SU-DHL-6 (cell line): ENCODE data around the gene HERC4.

Experiments
- EZH2phosphoT487 ChIP-seq: fragments of 200-600 bp; sonication (generic), shearing (Covaris generic); conservative IDR thresholded peaks from 2 replicates; pipeline ENCODE4 v1.6.1; 2018; ENCODE audit warnings: mild to moderate bottlenecking, antibody characterized with exemption, low read length, moderate library complexity, mixed read lengths
- TF ChIP-seq, protein P1 (sequence below): fragments of 200-600 bp; sonication (generic); IDR thresholded peaks from one replicate; pipeline ENCODE4 v1.5.1; 2017; ENCODE audit warnings: antibody characterized with exemption, mild to moderate bottlenecking, low read length, moderate library complexity; ENCODE audit not compliant: insufficient read depth, poor library complexity, severe bottlenecking

DNA sequence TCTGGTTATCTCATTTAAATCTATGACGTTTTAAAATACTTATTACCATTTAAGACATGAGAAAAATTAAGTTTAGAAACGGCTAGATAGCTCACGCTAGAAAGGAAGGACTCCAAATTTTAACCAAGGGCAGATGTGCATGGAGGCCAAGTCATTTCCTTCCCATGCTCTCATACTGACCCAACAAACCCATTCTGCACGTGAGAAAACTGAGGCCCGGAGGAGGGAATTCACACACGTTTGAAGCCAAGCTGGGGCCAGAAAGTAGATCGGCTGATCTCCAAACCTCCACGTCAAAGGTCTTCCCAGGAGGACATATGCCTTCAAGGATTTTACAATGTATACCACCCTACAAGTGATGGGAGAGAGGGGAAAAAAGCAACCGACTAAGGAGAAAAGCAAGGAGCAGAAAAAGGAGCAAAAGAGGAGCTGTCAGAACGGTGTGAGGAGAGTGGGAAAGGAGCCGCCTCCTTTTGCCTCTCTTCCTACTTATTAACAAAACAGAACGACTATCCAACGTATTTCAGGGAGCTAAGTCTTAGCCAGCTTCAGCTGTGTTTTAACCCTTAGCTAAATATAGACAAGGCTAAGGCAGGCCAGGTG is 191.3 kb downstream of the HERC4 start:
- TF ChIP-seq, protein P1, sequence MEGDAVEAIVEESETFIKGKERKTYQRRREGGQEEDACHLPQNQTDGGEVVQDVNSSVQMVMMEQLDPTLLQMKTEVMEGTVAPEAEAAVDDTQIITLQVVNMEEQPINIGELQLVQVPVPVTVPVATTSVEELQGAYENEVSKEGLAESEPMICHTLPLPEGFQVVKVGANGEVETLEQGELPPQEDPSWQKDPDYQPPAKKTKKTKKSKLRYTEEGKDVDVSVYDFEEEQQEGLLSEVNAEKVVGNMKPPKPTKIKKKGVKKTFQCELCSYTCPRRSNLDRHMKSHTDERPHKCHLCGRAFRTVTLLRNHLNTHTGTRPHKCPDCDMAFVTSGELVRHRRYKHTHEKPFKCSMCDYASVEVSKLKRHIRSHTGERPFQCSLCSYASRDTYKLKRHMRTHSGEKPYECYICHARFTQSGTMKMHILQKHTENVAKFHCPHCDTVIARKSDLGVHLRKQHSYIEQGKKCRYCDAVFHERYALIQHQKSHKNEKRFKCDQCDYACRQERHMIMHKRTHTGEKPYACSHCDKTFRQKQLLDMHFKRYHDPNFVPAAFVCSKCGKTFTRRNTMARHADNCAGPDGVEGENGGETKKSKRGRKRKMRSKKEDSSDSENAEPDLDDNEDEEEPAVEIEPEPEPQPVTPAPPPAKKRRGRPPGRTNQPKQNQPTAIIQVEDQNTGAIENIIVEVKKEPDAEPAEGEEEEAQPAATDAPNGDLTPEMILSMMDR, result no peak
- no peak for TF ChIP-seq EZH2phosphoT487
